ENCODE results near the gene ZNF619.
"Not testable (repeated sequence)": the region's sequence is repeated elsewhere in the genome, so short reads cannot be mapped to it uniquely, and the experiment has no call there.

ZNF619 gene

GRCh38 chr3:40476478-40477470, at the start of gene ZNF619:
ZNF619 (plus strand) TSS chr3:40477122; CDS start chr3:40477980, 858 bp downstream.
- DNase-seq (ENCODE audit: low read depth, low spot score), result no peak

GRCh38 chr3:40432793-40433192, 44.1 kb upstream of the ZNF619 start:
- no peak for DNase-seq (ENCODE audit: low read depth, low spot score)

- no peak for DNase-seq (ENCODE audit: low read depth, low spot score)
Observed at GRCh38 chr3:40437889-40438288, 39.0 kb upstream of the ZNF619 start.

GRCh38 chr3:40445062-40445461, 31.9 kb upstream of the ZNF619 start:
- no peak for DNase-seq (ENCODE audit: low read depth, low spot score)

GRCh38 chr3:40445880-40446279, 31.0 kb upstream of the ZNF619 start:
- no peak for DNase-seq (ENCODE audit: low read depth, low spot score)

GRCh38 chr3:40450438-40450837, 26.5 kb upstream of the ZNF619 start:
- no peak for DNase-seq (ENCODE audit: low read depth, low spot score)

- DNase-seq (ENCODE audit: low read depth, low spot score), result no peak
Observed at GRCh38 chr3:40451551-40451950, 25.4 kb upstream of the ZNF619 start.

- no peak for DNase-seq (ENCODE audit: low read depth, low spot score)
Observed at GRCh38 chr3:40452057-40452456, 24.9 kb upstream of the ZNF619 start.

- no peak for DNase-seq (ENCODE audit: low read depth, low spot score)
Observed at GRCh38 chr3:40452562-40452875, 24.4 kb upstream of the ZNF619 start.

GRCh38 chr3:40452876-40453730, 23.8 kb upstream of the ZNF619 start:
- peak; percentile 89 for DNase-seq (ENCODE audit: low read depth, low spot score)

- DNase-seq (ENCODE audit: low read depth, low spot score), result no peak
Observed at GRCh38 chr3:40453933-40454332, 23.0 kb upstream of the ZNF619 start.

- DNase-seq (ENCODE audit: low read depth, low spot score), result no peak
Observed at GRCh38 chr3:40455328-40455727, 21.6 kb upstream of the ZNF619 start.

- DNase-seq (ENCODE audit: low read depth, low spot score), result no peak
Observed at GRCh38 chr3:40456279-40456939, 20.5 kb upstream of the ZNF619 start.

- peak; percentile 92 for DNase-seq (ENCODE audit: low read depth, low spot score)
Observed at GRCh38 chr3:40456940-40457823, 19.7 kb upstream of the ZNF619 start, which contains the start of gene RPL14. RPL14 (plus strand) TSS chr3:40457339; CDS start chr3:40457472, 133 bp downstream.

GRCh38 chr3:40458473-40458872, 18.4 kb upstream of the ZNF619 start:
- DNase-seq (ENCODE audit: low read depth, low spot score), result no peak

- not testable (repeated sequence) for DNase-seq (ENCODE audit: low read depth, low spot score)
Observed at GRCh38 chr3:40460481-40460880, 16.4 kb upstream of the ZNF619 start.

GRCh38 chr3:40461161-40461560, 15.8 kb upstream of the ZNF619 start:
- DNase-seq (ENCODE audit: low read depth, low spot score), result no peak

- DNase-seq (ENCODE audit: low read depth, low spot score), result not testable (repeated sequence)
Observed at GRCh38 chr3:40462838-40463237, 14.1 kb upstream of the ZNF619 start.

GRCh38 chr3:40463579-40463978, 13.3 kb upstream of the ZNF619 start:
- DNase-seq (ENCODE audit: low read depth, low spot score), result no peak

- DNase-seq (ENCODE audit: low read depth, low spot score), result no peak
Observed at GRCh38 chr3:40464339-40465110, 12.4 kb upstream of the ZNF619 start.

All from activated naive CD8-positive, alpha-beta T cell treated with anti-CD3 and anti-CD28 coated beads, Interleukin-2, amount 50 U/mL, for 16 hours (primary cell).